ENCODE data around the gene BEAN1.

DNA sequence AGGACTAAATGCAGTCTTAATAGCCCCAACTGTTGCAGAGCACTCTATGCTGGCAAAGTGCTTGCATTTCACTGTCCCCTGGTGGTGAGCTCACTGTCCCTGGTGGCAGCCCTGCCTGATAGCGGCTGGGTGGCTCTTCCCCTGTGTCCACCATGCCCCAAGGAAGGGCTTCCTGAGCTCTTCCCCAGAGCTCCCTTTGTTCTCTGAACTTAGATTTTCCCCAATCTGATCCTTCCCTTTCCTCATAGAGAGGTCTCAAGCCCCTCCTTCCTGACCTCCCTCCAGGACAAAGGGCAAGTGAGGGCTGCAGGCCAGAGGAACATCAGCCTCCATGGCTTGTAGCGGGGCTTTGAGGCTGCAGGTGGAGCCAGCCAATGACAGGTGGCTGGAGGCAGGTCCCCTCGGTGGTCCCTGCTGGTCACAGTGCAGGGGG, 17.0 kb downstream of the BEAN1 start:
- TF ChIP-seq ESRRA (CRISPR knock-in tag; IDR thresholded peaks at IDR 0.05; ENCODE audit: borderline replicate concordance) (no peak), NR3C1 (CRISPR knock-in tag; conservative IDR thresholded peaks at IDR 0.05; ENCODE audit: low read depth) (no peak), NR2C2 (CRISPR knock-in tag; IDR thresholded peaks at IDR 0.05) (no peak), TCF7 (CRISPR knock-in tag; IDR thresholded peaks at IDR 0.05; ENCODE audit: low read depth) (no peak), ZNF671 (CRISPR knock-in tag; IDR thresholded peaks at IDR 0.05) (no peak)
- TF ChIP-seq, protein P1, sequence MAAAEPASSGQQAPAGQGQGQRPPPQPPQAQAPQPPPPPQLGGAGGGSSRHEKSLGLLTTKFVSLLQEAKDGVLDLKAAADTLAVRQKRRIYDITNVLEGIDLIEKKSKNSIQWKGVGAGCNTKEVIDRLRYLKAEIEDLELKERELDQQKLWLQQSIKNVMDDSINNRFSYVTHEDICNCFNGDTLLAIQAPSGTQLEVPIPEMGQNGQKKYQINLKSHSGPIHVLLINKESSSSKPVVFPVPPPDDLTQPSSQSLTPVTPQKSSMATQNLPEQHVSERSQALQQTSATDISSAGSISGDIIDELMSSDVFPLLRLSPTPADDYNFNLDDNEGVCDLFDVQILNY (CRISPR knock-in tag; IDR thresholded peaks at IDR 0.05) = no peak
- TF ChIP-seq, protein P2, sequence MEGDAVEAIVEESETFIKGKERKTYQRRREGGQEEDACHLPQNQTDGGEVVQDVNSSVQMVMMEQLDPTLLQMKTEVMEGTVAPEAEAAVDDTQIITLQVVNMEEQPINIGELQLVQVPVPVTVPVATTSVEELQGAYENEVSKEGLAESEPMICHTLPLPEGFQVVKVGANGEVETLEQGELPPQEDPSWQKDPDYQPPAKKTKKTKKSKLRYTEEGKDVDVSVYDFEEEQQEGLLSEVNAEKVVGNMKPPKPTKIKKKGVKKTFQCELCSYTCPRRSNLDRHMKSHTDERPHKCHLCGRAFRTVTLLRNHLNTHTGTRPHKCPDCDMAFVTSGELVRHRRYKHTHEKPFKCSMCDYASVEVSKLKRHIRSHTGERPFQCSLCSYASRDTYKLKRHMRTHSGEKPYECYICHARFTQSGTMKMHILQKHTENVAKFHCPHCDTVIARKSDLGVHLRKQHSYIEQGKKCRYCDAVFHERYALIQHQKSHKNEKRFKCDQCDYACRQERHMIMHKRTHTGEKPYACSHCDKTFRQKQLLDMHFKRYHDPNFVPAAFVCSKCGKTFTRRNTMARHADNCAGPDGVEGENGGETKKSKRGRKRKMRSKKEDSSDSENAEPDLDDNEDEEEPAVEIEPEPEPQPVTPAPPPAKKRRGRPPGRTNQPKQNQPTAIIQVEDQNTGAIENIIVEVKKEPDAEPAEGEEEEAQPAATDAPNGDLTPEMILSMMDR (IDR thresholded peaks at IDR 0.05) = no peak
- TF ChIP-seq, protein P3, sequence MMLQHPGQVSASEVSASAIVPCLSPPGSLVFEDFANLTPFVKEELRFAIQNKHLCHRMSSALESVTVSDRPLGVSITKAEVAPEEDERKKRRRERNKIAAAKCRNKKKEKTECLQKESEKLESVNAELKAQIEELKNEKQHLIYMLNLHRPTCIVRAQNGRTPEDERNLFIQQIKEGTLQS (CRISPR knock-in tag; conservative IDR thresholded peaks at IDR 0.05) = no peak
- TF ChIP-seq, protein P4, sequence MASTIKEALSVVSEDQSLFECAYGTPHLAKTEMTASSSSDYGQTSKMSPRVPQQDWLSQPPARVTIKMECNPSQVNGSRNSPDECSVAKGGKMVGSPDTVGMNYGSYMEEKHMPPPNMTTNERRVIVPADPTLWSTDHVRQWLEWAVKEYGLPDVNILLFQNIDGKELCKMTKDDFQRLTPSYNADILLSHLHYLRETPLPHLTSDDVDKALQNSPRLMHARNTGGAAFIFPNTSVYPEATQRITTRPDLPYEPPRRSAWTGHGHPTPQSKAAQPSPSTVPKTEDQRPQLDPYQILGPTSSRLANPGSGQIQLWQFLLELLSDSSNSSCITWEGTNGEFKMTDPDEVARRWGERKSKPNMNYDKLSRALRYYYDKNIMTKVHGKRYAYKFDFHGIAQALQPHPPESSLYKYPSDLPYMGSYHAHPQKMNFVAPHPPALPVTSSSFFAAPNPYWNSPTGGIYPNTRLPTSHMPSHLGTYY (CRISPR knock-in tag; IDR thresholded peaks at IDR 0.05) = no peak
- TF ChIP-seq, protein P5, sequence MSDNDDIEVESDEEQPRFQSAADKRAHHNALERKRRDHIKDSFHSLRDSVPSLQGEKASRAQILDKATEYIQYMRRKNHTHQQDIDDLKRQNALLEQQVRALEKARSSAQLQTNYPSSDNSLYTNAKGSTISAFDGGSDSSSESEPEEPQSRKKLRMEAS (CRISPR knock-in tag; IDR thresholded peaks at IDR 0.05) = no peak
- TF ChIP-seq, protein P6, sequence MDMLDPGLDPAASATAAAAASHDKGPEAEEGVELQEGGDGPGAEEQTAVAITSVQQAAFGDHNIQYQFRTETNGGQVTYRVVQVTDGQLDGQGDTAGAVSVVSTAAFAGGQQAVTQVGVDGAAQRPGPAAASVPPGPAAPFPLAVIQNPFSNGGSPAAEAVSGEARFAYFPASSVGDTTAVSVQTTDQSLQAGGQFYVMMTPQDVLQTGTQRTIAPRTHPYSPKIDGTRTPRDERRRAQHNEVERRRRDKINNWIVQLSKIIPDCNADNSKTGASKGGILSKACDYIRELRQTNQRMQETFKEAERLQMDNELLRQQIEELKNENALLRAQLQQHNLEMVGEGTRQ (CRISPR knock-in tag; IDR thresholded peaks at IDR 0.05) = no peak
- TF ChIP-seq, protein P7, sequence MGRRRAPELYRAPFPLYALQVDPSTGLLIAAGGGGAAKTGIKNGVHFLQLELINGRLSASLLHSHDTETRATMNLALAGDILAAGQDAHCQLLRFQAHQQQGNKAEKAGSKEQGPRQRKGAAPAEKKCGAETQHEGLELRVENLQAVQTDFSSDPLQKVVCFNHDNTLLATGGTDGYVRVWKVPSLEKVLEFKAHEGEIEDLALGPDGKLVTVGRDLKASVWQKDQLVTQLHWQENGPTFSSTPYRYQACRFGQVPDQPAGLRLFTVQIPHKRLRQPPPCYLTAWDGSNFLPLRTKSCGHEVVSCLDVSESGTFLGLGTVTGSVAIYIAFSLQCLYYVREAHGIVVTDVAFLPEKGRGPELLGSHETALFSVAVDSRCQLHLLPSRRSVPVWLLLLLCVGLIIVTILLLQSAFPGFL (CRISPR knock-in tag; IDR thresholded peaks at IDR 0.05; ENCODE audit: borderline replicate concordance) = no peak
- TF ChIP-seq, protein P8, sequence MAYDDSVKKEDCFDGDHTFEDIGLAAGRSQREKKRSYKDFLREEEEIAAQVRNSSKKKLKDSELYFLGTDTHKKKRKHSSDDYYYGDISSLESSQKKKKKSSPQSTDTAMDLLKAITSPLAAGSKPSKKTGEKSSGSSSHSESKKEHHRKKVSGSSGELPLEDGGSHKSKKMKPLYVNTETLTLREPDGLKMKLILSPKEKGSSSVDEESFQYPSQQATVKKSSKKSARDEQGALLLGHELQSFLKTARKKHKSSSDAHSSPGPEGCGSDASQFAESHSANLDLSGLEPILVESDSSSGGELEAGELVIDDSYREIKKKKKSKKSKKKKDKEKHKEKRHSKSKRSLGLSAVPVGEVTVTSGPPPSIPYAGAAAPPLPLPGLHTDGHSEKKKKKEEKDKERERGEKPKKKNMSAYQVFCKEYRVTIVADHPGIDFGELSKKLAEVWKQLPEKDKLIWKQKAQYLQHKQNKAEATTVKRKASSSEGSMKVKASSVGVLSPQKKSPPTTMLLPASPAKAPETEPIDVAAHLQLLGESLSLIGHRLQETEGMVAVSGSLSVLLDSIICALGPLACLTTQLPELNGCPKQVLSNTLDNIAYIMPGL (CRISPR knock-in tag; IDR thresholded peaks at IDR 0.05) = no peak

Data from WTC11 (cell line).